Suprapubic skin (tissue), 3 donors: ENCODE results near the gene MARK3.

Experiments used
- CTCF ChIP-seq, 2 donors: fragments of 200-600 bp in 1 of 2; fragments of 450-650 bp in 1 of 2; sonication (generic) in 1 of 2; IDR thresholded peaks; one replicate each; pipeline ENCODE4 v1.5.1; 2016 to 2019; ENCODE audit warnings: antibody characterized with exemption in 2 of 2, mild to moderate bottlenecking in 1 of 2, moderate library complexity in 1 of 2
- POLR2A ChIP-seq, 2 donors: fragments of 450-650 bp; IDR thresholded peaks; one replicate each; pipeline ENCODE4 v1.6.1; 2017; ENCODE audit warnings: antibody characterized with exemption in 2 of 2, mild to moderate bottlenecking in 2 of 2, moderate library complexity in 2 of 2

- TF ChIP-seq CTCF (IDR thresholded peaks at IDR 0.05) (no peak), POLR2A (IDR thresholded peaks at IDR 0.05) (no peak)
Measured at GRCh38 chr14:103495854-103496253, 110.6 kb downstream of the MARK3 start.
